Hematopoietic multipotent progenitor cell treated with erythropoietin and hydrocortisone succinate and interleukin-3 and kit ligand, for 17 days (in vitro differentiated cells): ENCODE measurements around the gene CTAGE6.
"Not testable (repeated sequence)": the region's sequence is repeated elsewhere in the genome, so short reads cannot be mapped to it uniquely, and the experiment has no call there.

Experiments used
- DNase-seq: peaks from one replicate; pipeline ENCODE4 v3.0.0-alpha.2; 2015; ENCODE audit warnings: low spot score

The CTAGE6 gene

DNA sequence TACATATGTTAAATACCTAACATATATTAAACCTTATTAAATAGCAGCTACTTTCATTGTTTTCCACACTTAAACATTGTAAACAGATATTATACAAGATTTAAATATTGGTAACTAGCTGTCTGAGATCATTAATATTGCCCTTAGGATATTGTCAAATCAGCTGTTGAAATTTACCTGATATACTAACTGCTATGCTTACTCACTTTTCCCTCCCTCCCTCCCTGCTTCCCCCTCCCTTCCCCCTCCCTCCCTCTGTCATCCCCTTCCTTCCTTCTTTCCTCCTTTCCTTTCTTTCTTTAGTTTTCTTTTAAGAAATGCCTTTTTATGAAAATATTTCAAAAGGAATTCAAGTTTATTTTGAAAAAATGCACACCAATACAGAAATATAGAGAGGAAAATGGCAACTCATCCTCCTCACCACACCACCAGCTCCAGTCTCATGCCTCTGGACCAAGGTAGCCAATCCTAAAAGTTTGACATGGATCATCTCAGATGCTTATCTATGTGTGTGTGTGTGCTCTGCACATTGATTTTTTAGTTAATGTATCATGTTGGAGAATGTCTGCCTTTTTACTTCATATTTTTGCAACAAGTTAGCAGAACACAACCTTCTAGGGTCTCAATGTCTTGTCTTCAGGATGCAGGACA is 41.8 kb downstream of the CTAGE6 start:
- DNase-seq = not testable (repeated sequence)

- not testable (repeated sequence) for DNase-seq
Observed at GRCh38 chr7:143714581-143715454, 42.7 kb downstream of the CTAGE6 start.

DNA sequence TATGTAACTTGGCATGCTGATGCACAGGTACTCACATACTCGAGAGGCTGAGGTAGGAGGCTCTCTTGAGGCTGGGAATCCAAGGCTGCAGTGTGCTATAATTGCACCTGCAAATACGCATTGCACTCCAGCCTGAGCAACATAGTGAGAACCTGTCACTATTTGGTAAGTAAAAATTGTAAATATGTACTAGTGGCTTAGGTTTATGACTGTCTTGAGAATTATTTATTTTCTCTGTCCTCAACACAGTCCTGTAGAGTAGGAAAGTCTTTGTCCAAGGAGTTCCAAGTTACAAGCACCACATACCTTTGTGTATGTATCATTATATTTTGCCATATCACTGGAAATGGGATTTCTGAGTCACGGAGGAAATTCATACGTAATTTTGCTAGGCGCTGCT is 45.1 kb downstream of the CTAGE6 start:
- DNase-seq = not testable (repeated sequence)

DNA sequence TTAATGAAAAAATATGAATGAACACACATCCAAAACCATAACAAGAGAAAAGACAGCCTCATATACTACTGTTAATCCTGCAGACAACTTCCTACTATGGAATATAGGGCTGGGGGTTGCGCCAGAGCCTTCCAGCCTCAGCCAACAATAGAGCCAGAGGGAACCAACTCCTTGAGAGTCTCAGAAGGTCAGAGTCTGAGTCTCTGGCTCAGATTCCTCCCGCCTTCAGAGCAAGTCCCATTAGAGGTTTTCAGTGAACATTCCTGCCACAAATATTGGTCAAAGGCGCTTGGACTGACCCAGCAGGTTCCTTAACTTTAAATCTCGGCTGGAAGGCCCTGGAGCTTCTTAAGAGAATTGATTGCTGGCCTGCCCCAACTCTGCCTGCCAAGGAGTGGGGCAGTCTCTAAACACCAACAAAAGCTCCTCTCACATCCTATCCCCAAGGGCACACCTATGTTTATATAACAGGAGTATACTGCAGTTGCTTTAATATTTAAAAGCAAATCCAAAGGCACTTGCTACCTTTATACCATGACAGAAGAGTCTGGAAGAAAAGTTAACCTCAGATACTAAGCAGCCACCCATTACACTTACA is 45.7 kb downstream of the CTAGE6 start:
- not testable (repeated sequence) for DNase-seq

GRCh38 chr7:143709895-143710294 is 47.6 kb downstream of the CTAGE6 start:
- not testable (repeated sequence) for DNase-seq
